Vagina (tissue), 2 donors: Measurements from ENCODE around the gene DLEC1. TPM values are rescaled to one million over a fixed set of nuclear protein-coding genes. Genes with fewer than 3 reads are reported as not detected.
A peak's percentile ranks its signal among the peaks of the same experiment; 100 is the strongest.

Source experiments
- DNase-seq, 2 donors: peaks; one replicate each; pipeline ENCODE4 v3.0.0-alpha.2; 2017; ENCODE audit errors: extremely low spot score in 2 of 2
- H3K27ac ChIP-seq: fragments of 200-600 bp; sonication (generic); one replicate; pipeline ENCODE4 v1.5.1; 2019
- H3K27me3 ChIP-seq: fragments of 200-600 bp; sonication (generic); one replicate; pipeline ENCODE4 v1.5.1; 2019
- H3K36me3 ChIP-seq, 2 donors: fragments of 200-600 bp; sonication (generic); one replicate each; pipeline ENCODE4 v1.5.1; 2017 to 2019
- H3K4me1 ChIP-seq: fragments of 200-600 bp; sonication (generic); one replicate; pipeline ENCODE4 v1.5.1; 2019
- H3K4me3 ChIP-seq, 2 donors: fragments of 200-600 bp; sonication (generic); 1 replicate in 1 of 2; 2 replicates in 1 of 2; pipeline ENCODE4 v1.5.1; 2016 to 2019
- H3K9me3 ChIP-seq: fragments of 200-600 bp; sonication (generic); one replicate; pipeline ENCODE4 v1.5.1; 2019
- POLR2A ChIP-seq, 2 donors: fragments of 450-650 bp; IDR thresholded peaks; one replicate each; pipeline ENCODE4 v1.6.1; 2017; ENCODE audit warnings: antibody characterized with exemption in 2 of 2, mild to moderate bottlenecking in 2 of 2, moderate library complexity in 2 of 2
- POLR2AphosphoS5 ChIP-seq, 2 donors: sonication (generic); formaldehyde crosslinking; IDR thresholded peaks; one replicate each; pipeline ENCODE4 v1.9.0; 2017; ENCODE audit warnings: antibody characterized with exemption in 2 of 2, mild to moderate bottlenecking in 2 of 2, low read depth in 1 of 2; ENCODE audit not compliant: insufficient read depth in 1 of 2
- intact Hi-C: fragments of 100-400 bp; cut with DNase I; formaldehyde crosslinking; loops from one replicate; pipeline ENCODE4 v1.15.1; 2023
- total RNA-seq: library from RNA; depleted of rRNA; stranded (reverse); fragments of >200 nt; gene quantifications from one replicate; pipeline ENCODE4 v1.2.3, GENCODE V29; 2016
- TF ChIP-seq, protein P1 (sequence below), 3 experiments: fragments of 450-650 bp in 2 of 3; fragments of 200-600 bp in 1 of 3; sonication (generic) in 1 of 3; IDR thresholded peaks; one replicate each; pipeline ENCODE4 v1.5.1; 2017 to 2019; ENCODE audit warnings: antibody characterized with exemption in 3 of 3, mild to moderate bottlenecking in 2 of 3, moderate library complexity in 2 of 3

Gene DLEC1
- total RNA-seq, 1 donor from 2014 or later: 0.25 TPM

DNA sequence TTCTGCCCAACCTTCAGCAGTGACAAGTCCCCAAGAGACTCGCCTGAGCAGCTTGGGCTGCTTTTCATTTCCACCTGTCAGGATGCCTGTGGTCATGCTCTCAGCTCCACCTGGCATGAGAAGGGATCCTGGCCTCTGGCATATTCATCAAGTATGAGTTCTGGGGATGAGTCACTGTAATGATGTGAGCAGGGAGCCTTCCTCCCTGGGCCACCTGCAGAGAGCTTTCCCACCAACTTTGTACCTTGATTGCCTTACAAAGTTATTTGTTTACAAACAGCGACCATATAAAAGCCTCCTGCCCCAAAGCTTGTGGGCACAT lies 102.9 kb downstream of the DLEC1 start:
- H3K4me1 ChIP-seq: peaks cover 27% of the 10 kb centered on the region

DNA sequence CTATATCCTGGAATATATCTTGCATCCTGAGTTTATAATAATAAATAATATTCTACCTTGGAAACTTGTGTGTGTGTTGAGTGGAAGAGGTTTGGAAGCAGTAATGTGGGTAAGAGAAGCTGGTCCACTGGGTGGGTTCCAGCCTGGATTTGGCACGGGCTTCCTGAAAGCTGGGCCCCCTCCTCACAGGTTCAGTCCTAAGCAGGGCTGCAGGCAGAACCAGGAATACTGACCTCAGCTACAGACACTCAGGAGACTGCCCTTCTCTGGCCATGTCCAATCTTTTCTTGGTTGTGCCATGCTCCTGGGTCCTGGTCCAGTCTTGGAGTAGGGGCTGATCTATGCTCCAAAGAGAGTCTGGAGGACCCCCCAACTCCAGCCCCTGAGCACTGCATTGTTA lies 104.0 kb downstream of the DLEC1 start:
- no peak overlapping the region for H3K4me3 ChIP-seq
- no peaks in the 10 kb centered on the region for H3K9me3 ChIP-seq
- H3K36me3 ChIP-seq: peaks cover 0 to 10% of the 10 kb centered on the region in 2 donors
- peak; percentile 64 to 81 for DNase-seq
- no peaks in the 10 kb centered on the region for H3K27me3 ChIP-seq
- no peak overlapping the region for H3K27ac ChIP-seq
- H3K4me1 ChIP-seq: peaks cover 21% of the 10 kb centered on the region
- intact Hi-C loops: no loop called here
- TF ChIP-seq POLR2A (IDR thresholded peaks at IDR 0.05) (no peak), POLR2AphosphoS5 (IDR thresholded peaks at IDR 0.05; ENCODE audit: insufficient read depth in 1 of 2, low read depth in 1 of 2) (no peak)
- TF ChIP-seq, protein P1, sequence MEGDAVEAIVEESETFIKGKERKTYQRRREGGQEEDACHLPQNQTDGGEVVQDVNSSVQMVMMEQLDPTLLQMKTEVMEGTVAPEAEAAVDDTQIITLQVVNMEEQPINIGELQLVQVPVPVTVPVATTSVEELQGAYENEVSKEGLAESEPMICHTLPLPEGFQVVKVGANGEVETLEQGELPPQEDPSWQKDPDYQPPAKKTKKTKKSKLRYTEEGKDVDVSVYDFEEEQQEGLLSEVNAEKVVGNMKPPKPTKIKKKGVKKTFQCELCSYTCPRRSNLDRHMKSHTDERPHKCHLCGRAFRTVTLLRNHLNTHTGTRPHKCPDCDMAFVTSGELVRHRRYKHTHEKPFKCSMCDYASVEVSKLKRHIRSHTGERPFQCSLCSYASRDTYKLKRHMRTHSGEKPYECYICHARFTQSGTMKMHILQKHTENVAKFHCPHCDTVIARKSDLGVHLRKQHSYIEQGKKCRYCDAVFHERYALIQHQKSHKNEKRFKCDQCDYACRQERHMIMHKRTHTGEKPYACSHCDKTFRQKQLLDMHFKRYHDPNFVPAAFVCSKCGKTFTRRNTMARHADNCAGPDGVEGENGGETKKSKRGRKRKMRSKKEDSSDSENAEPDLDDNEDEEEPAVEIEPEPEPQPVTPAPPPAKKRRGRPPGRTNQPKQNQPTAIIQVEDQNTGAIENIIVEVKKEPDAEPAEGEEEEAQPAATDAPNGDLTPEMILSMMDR (IDR thresholded peaks at IDR 0.05): no peak

More for the DNA sequence above, 102.9 kb downstream of the DLEC1 start:
- intact Hi-C loops: no loop called here
- peaks cover 0 to 10% of the 10 kb centered on the region in 2 donors for H3K36me3 ChIP-seq
- no peak overlapping the region for H3K27ac ChIP-seq
- peak; percentile 72 to 88 for DNase-seq
- H3K27me3 ChIP-seq: no peaks in the 10 kb centered on the region
- TF ChIP-seq POLR2AphosphoS5 (IDR thresholded peaks at IDR 0.05; ENCODE audit: insufficient read depth in 1 of 2, low read depth in 1 of 2): no peak
- no peak for TF ChIP-seq POLR2A (IDR thresholded peaks at IDR 0.05)
- TF ChIP-seq, protein P1 (IDR thresholded peaks at IDR 0.05): no peak
- H3K9me3 ChIP-seq: no peaks in the 10 kb centered on the region
- H3K4me3 ChIP-seq: no peak overlapping the region

DNA sequence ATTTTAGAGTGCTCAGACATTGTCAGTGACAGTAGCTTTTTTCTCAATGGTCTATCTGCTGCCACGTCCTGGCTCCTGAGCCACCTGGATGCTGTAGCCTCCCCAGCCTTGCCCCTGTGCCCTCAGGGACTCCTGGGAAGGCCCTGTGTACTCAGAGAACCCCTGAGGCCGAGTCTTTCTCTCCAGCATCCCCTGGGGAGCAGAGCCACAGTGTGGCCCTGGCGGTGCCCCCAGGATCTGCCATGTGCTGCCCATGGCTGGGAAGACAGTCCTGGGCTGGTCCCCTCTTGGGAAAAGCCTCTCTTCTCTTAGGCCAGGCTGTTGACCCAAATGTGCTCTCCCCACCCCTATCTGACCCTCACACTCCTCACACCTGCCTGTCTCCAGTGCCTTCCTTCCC lies 104.5 kb downstream of the DLEC1 start:
- peak; percentile 52 to 76 for DNase-seq
- intact Hi-C loops: no loop called here

DNA sequence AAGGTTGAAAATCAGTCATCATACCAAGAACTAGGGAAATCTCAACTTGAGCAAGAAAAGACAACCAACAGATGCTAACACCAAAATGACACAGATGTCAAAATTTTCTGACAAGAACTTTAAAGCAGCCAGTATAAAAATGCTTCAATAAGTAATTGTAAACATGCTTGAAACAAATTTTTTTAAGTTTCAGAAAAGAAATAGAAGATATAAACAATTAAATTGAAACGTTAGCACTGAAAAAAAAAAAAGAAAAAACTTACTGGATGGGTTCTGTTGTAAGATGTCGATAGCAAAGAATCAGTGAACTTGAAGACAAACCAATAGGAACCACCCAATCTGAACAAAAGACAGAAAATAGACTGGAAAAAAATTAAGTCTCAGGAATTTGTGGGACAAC lies 107.5 kb downstream of the DLEC1 start:
- Histone ChIP-seq H3K27me3 (no peaks in the 10 kb centered on the region), H3K4me3 (no peak overlapping the region), H3K9me3 (no peaks in the 10 kb centered on the region), H3K4me1 (no peaks in the 10 kb centered on the region), H3K36me3 (no peaks in the 10 kb centered on the region), H3K27ac (no peak overlapping the region)
- no peak for DNase-seq
- intact Hi-C loops: no loop called here
- no peak for TF ChIP-seq POLR2A (IDR thresholded peaks at IDR 0.05)
- TF ChIP-seq, protein P1 (IDR thresholded peaks at IDR 0.05): no peak
- no peak for TF ChIP-seq POLR2AphosphoS5 (IDR thresholded peaks at IDR 0.05; ENCODE audit: insufficient read depth in 1 of 2, low read depth in 1 of 2)

More for the DNA sequence above, 104.5 kb downstream of the DLEC1 start:
- Histone ChIP-seq H3K36me3 (peaks cover 0 to 10% of the 10 kb centered on the region in 2 donors), H3K4me3 (no peak overlapping the region), H3K4me1 (peaks cover 17% of the 10 kb centered on the region), H3K9me3 (no peaks in the 10 kb centered on the region), H3K27ac (no peak overlapping the region), H3K27me3 (no peaks in the 10 kb centered on the region)
- no peak for TF ChIP-seq POLR2AphosphoS5 (IDR thresholded peaks at IDR 0.05; ENCODE audit: insufficient read depth in 1 of 2, low read depth in 1 of 2)
- TF ChIP-seq POLR2A (IDR thresholded peaks at IDR 0.05): no peak
- TF ChIP-seq, protein P1 (IDR thresholded peaks at IDR 0.05): no peak

DNA sequence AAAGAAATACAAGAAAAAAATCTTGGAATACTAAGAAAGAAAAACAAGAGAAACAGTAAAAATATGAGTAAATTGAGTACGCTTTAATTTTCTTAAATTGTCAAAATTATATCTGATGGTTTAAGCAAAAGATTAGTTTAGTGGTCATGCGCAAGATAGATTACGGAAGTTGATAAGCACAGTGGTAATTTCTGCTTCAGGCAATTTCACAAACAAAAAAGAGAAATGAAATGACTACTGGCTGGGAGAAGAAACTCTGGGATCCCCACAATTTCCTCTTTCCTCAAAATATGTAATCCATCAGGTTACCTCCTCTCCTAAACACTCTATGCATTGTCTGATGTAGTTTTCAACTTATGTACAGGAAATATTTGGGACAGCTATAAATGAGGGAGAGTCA lies 108.4 kb downstream of the DLEC1 start:
- Histone ChIP-seq H3K4me3 (no peak overlapping the region), H3K36me3 (no peaks in the 10 kb centered on the region), H3K9me3 (no peaks in the 10 kb centered on the region), H3K27ac (no peak overlapping the region), H3K4me1 (no peaks in the 10 kb centered on the region), H3K27me3 (no peaks in the 10 kb centered on the region)
- no peak for DNase-seq
- TF ChIP-seq POLR2AphosphoS5 (IDR thresholded peaks at IDR 0.05; ENCODE audit: insufficient read depth in 1 of 2, low read depth in 1 of 2) (no peak), POLR2A (IDR thresholded peaks at IDR 0.05) (no peak)
- intact Hi-C loops: no loop called here
